Measurements from ENCODE around the gene SOX15. TPM values are rescaled to one million over a fixed set of nuclear protein-coding genes. Genes with fewer than 3 reads are reported as not detected.

Gene SOX15
- total RNA-seq, 2 donors from 2014 or later, result 0.61 to 1.0 TPM

GRCh38 chr17:7569571-7569970 lies 20.3 kb downstream of the SOX15 start:
- no peak for TF ChIP-seq CTCF (IDR thresholded peaks at IDR 0.05)
- Histone ChIP-seq H3K9ac (ENCODE audit: low read depth in 2 of 2, low read length in 2 of 2) (no peak overlapping the region), H3K9me3 (no peaks in the 10 kb centered on the region), H3K27ac (no peak overlapping the region), H3K36me3 (no peaks in the 10 kb centered on the region), H3K4me3 (no peak overlapping the region), H3K4me1 (peaks cover under 1% of the 10 kb centered on the region), H3K27me3 (no peaks in the 10 kb centered on the region)
- no peak for DNase-seq
- intact Hi-C loops (cut with DNase I), result loop anchor here (10.0 kb wide), 1 partner anchor 215 kb away; the partner anchor contains the start of genes KCTD11 and TMEM95

DNA sequence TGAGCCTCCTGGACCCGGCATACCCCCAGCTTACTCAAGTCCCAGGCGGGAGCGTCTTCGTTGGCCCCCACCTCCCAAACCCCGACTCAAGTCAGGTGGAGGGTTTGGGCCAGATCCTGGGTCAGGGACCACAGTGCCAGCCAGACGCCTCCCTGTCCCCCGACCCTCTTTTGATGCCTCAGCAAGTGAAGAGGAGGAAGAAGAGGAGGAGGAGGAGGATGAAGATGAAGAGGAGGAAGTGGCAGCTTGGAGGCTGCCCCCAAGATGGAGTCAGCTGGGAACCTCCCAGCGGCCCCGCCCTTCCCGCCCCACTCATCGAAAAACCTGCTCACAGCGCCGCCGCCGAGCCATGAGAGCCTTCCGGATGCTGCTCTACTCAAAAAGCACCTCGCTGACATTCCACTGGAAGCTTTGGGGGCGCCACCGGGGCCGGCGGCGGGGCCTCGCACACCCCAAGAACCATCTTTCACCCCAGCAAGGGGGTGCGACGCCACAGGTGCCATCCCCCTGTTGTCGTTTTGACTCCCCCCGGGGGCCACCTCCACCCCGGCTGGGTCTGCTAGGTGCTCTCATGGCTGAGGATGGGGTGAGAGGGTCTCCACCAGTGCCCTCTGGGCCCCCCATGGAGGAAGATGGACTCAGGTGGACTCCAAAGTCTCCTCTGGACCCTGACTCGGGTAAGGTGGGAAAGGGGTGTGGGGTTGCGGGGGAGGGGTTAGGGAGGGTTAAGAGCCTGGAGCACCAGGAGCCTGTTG lies 26.6 kb downstream of the SOX15 start:
- H3K4me3 ChIP-seq, result no peak overlapping the region
- H3K27ac ChIP-seq, result no peak overlapping the region
- no peak for TF ChIP-seq CTCF (IDR thresholded peaks at IDR 0.05)
- no peaks in the 10 kb centered on the region for H3K27me3 ChIP-seq
- DNase-seq, result no peak
- intact Hi-C loops (cut with DNase I), result loop anchor here (10.0 kb wide), 1 partner anchor 208 kb away; the partner anchor contains the start of genes KCTD11 and TMEM95
- no peak overlapping the region for H3K9ac ChIP-seq (ENCODE audit: low read depth in 2 of 2, low read length in 2 of 2)
- no peaks in the 10 kb centered on the region for H3K9me3 ChIP-seq
- H3K4me1 ChIP-seq, result peaks cover 19% of the 10 kb centered on the region
- no peaks in the 10 kb centered on the region for H3K36me3 ChIP-seq

- Histone ChIP-seq H3K9me3 (no peaks in the 10 kb centered on the region), H3K27me3 (no peaks in the 10 kb centered on the region), H3K36me3 (no peaks in the 10 kb centered on the region), H3K9ac (ENCODE audit: low read depth in 2 of 2, low read length in 2 of 2) (peak overlapping the region; percentile 84 to 93), H3K27ac (peak overlapping the region; percentile 95), H3K4me3 (peak overlapping the region; percentile 95), H3K4me1 (peaks cover 25% of the 10 kb centered on the region)
- intact Hi-C loops (cut with DNase I), result loop anchor here (10.0 kb wide), 1 partner anchor 207 kb away; the partner anchor contains the start of genes KCTD11 and TMEM95
- TF ChIP-seq CTCF (IDR thresholded peaks at IDR 0.05), result no peak
- DNase-seq, result no peak
These were observed 27.7 kb downstream of the SOX15 start for GRCh38 chr17:7562208-7562605.

- DNase-seq, result peak; percentile 88
- Histone ChIP-seq H3K4me1 (peaks cover 25% of the 10 kb centered on the region), H3K4me3 (peak within 1 kb of the TSS; percentile 95), H3K36me3 (no peaks in the 10 kb centered on the region), H3K9me3 (no peaks in the 10 kb centered on the region), H3K27me3 (no peaks in the 10 kb centered on the region), H3K9ac (ENCODE audit: low read depth in 2 of 2, low read length in 2 of 2) (peak within 1 kb of the TSS; percentile 84 to 100), H3K27ac (peak within 1 kb of the TSS; percentile 95)
- no peak for TF ChIP-seq CTCF (IDR thresholded peaks at IDR 0.05)
- intact Hi-C loops (cut with DNase I), result loop anchor here (2.0 to 10.0 kb wide), 2 partner anchors 47 to 207 kb away; partner anchors contain the start of genes KCTD11 and TMEM95
These were observed 28.2 kb downstream of the SOX15 start, which contains the start of gene SENP3 for GRCh38 chr17:7561589-7562207. Gene SENP3, plus strand, starts transcription at chr17:7561919. Its CDS starts 1,158 bp downstream, at chr17:7563077.

DNA sequence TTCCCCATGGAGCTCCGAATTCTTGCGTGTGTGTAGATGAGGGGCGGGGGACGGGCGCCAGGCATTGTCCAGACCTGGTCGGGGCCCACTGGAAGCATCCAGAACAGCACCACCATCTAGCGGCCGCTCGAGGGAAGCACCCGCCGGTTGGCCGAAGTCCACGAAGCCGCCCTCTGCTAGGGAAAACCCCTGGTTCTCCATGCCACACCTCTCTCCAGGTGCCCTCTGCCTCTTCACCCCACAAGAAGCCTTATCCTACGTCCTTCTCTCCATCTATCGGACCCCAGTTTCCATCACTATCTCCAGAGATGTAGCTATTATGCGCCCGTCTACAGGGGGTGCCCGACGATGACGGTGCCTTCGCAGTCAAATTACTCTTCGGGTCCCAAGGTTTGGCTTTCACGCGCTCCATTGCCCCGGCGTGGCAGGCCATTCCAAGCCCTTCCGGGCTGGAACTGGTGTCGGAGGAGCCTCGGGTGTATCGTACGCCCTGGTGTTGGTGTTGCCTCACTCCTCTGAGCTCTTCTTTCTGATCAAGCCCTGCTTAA lies 28.8 kb downstream of the SOX15 start:
- peak; percentile 97 for DNase-seq
- H3K4me3 ChIP-seq, result peak overlapping the region; percentile 95
- H3K27me3 ChIP-seq, result no peaks in the 10 kb centered on the region
- intact Hi-C loops (cut with DNase I), result loop anchor here (2.0 to 10.0 kb wide), 2 partner anchors 46 to 206 kb away; partner anchors contain the start of genes KCTD11 and TMEM95
- H3K36me3 ChIP-seq, result no peaks in the 10 kb centered on the region
- peak overlapping the region; percentile 70 to 100 for H3K9ac ChIP-seq (ENCODE audit: low read depth in 2 of 2, low read length in 2 of 2)
- H3K9me3 ChIP-seq, result no peaks in the 10 kb centered on the region
- peak overlapping the region; percentile 95 for H3K27ac ChIP-seq
- peak; percentile 79 for TF ChIP-seq CTCF (IDR thresholded peaks at IDR 0.05)
- H3K4me1 ChIP-seq, result peaks cover 25% of the 10 kb centered on the region

All from colonic mucosa (tissue), 4 donors.